Erythroblast (primary cell): ENCODE measurements around the gene WRAP53.

ENCODE experiments used
- DNase-seq, 2 experiments: peaks; one replicate each; lab custom pipeline; 2025; lab: John Stamatoyannopoulos, UW
- GATA1 ChIP-seq: IDR thresholded peaks from 2 replicates; pipeline ENCODE4 v1.6.1; 2011; ENCODE audit warnings: low read depth, mild to moderate bottlenecking, control low read depth, low read length, moderate library complexity
- POLR2A ChIP-seq: IDR thresholded peaks from 2 replicates; pipeline ENCODE4 v1.6.1; 2011; ENCODE audit warnings: mild to moderate bottlenecking, low read length

Gene WRAP53

GRCh38 chr17:7709031-7709430 lies 20.8 kb downstream of the WRAP53 start:
- TF ChIP-seq GATA1 (no peak), POLR2A (no peak)
- no peak for DNase-seq

GRCh38 chr17:7710301-7710700 lies 22.0 kb downstream of the WRAP53 start:
- DNase-seq: no peak
- TF ChIP-seq POLR2A (no peak), GATA1 (no peak)

GRCh38 chr17:7711051-7711755 lies 22.9 kb downstream of the WRAP53 start:
- no peak for TF ChIP-seq GATA1
- TF ChIP-seq POLR2A: no peak
- DNase-seq: no peak

GRCh38 chr17:7712111-7712771 lies 24.0 kb downstream of the WRAP53 start:
- DNase-seq: no peak
- no peak for TF ChIP-seq GATA1
- TF ChIP-seq POLR2A: no peak

- no peak for DNase-seq
- TF ChIP-seq GATA1 (no peak), POLR2A (no peak)
These were observed 25.5 kb downstream of the WRAP53 start for GRCh38 chr17:7713782-7714181.

GRCh38 chr17:7714721-7715594 lies 26.7 kb downstream of the WRAP53 start:
- TF ChIP-seq GATA1: no peak
- TF ChIP-seq POLR2A: no peak
- no peak for DNase-seq

- DNase-seq: no peak
- TF ChIP-seq POLR2A (no peak), GATA1 (no peak)
These were observed 27.9 kb downstream of the WRAP53 start for GRCh38 chr17:7715936-7716886.

- DNase-seq: peak; percentile 45 to 46
- no peak for TF ChIP-seq GATA1
- TF ChIP-seq POLR2A: no peak
These were observed 28.9 kb downstream of the WRAP53 start, which contains the start of gene DNAH2 for GRCh38 chr17:7716901-7717755. Gene DNAH2, plus strand, starts transcription at chr17:7717744. Its CDS starts 1,991 bp downstream, at chr17:7719735.

GRCh38 chr17:7717756-7718350 lies 29.6 kb downstream of the WRAP53 start:
- DNase-seq: no peak
- no peak for TF ChIP-seq POLR2A
- TF ChIP-seq GATA1: no peak

- TF ChIP-seq GATA1 (no peak), POLR2A (no peak)
- DNase-seq: no peak
These were observed 31.4 kb downstream of the WRAP53 start for GRCh38 chr17:7719661-7720060.

- DNase-seq: no peak
- no peak for TF ChIP-seq POLR2A
- no peak for TF ChIP-seq GATA1
These were observed 31.8 kb downstream of the WRAP53 start for GRCh38 chr17:7720125-7720524.

GRCh38 chr17:7721612-7722011 lies 33.3 kb downstream of the WRAP53 start:
- no peak for TF ChIP-seq POLR2A
- no peak for TF ChIP-seq GATA1
- DNase-seq: no peak

- TF ChIP-seq GATA1: no peak
- no peak for TF ChIP-seq POLR2A
- DNase-seq: no peak
These were observed 39.6 kb downstream of the WRAP53 start for GRCh38 chr17:7727886-7728285.
